ENCODE measurements around the gene LSM10.

GRCh38 chr1:36380143-36380619, 17.5 kb downstream of the LSM10 start:
- no peak for TF ChIP-seq CTCF (IDR thresholded peaks at IDR 0.05; ENCODE audit: low read depth, low read length)
- no peak for TF ChIP-seq EZH2phosphoT487 (IDR thresholded peaks at IDR 0.05; ENCODE audit: low read depth)
